H1 (cell line): ENCODE measurements around the gene ST6GALNAC3. TPM values are rescaled to one million over a fixed set of nuclear protein-coding genes. Genes with fewer than 3 reads are reported as not detected.

Experiments
- CTCF ChIA-PET: fragments of 300-600 bp; sonication (Branson Sonifier 250); formaldehyde crosslinking; loops from one replicate; lab custom pipeline; 2021; ENCODE audit not compliant: partially characterized antibody; lab: Charles Lee
- POLR2A ChIA-PET: fragments of 300-600 bp; sonication (Branson Sonifier 250); formaldehyde crosslinking; loops from one replicate; lab custom pipeline; 2021; ENCODE audit warnings: inconsistent platforms; ENCODE audit not compliant: partially characterized antibody; lab: Charles Lee
- DNase-seq, 2 experiments: peaks; one replicate each; pipeline versions ENCODE4 v3.0.0 to v3.0.0-alpha.2; 2010 to 2022; ENCODE audit warnings: low spot score in 2 of 2, low read depth in 1 of 2, mixed read lengths in 1 of 2
- FAIRE-seq: peaks from 2 replicates; lab custom pipeline; 2011; peaks lifted over from hg19 to GRCh38; lab: Jason Lieb, UNC
- H2AFZ ChIP-seq: 2 replicates; pipeline ENCODE4 v1.8.1; 2012; ENCODE audit warnings: low read length, inconsistent platforms
- H2AK5ac ChIP-seq: 2 replicates; pipeline ENCODE4 v1.6.1; 2013; ENCODE audit warnings: low read depth, low read length
- H2BK120ac ChIP-seq: replicated peaks from 2 replicates; pipeline ENCODE3; 2013; ENCODE audit warnings: low read depth, low read length, inconsistent platforms
- H2BK12ac ChIP-seq: 2 replicates; pipeline ENCODE4 v1.6.1; 2013; ENCODE audit warnings: low read depth, low read length
- H2BK15ac ChIP-seq: 2 replicates; pipeline ENCODE4 v1.6.1; 2013; ENCODE audit warnings: low read length
- H2BK20ac ChIP-seq: 2 replicates; pipeline ENCODE4 v1.6.1; 2013; ENCODE audit warnings: low read length
- H2BK5ac ChIP-seq: 2 replicates; pipeline ENCODE4 v1.6.1; 2013; ENCODE audit warnings: low read depth, low read length
- H3K14ac ChIP-seq: 2 replicates; pipeline ENCODE4 v1.6.1; 2013; ENCODE audit warnings: inconsistent platforms; ENCODE audit not compliant: insufficient read length
- H3K18ac ChIP-seq: 2 replicates; pipeline ENCODE4 v1.6.1; 2013; ENCODE audit warnings: low read length; ENCODE audit errors: extremely low read depth
- H3K23ac ChIP-seq: 2 replicates; pipeline ENCODE4 v1.6.1; 2013; ENCODE audit warnings: inconsistent platforms; ENCODE audit not compliant: insufficient read length
- H3K23me2 ChIP-seq: 2 replicates; pipeline ENCODE4 v1.6.1; 2013; ENCODE audit warnings: low read depth, low read length
- H3K27ac ChIP-seq: 2 replicates; pipeline ENCODE4 v1.6.1; 2011; ENCODE audit warnings: low read depth, low read length, inconsistent platforms
- H3K27me3 ChIP-seq, 4 experiments: replicated peaks in 1 of 4; 1 replicate in 1 of 4; 2 replicates in 3 of 4; pipeline versions ENCODE4 v1.6.1 to v1.8.1; 2011 to 2013; ENCODE audit warnings: low read length in 3 of 4, mild to moderate bottlenecking in 3 of 4, inconsistent platforms in 2 of 4, mixed read lengths in 2 of 4, moderate library complexity in 1 of 4; ENCODE audit not compliant: control insufficient read depth in 3 of 4, insufficient read depth in 3 of 4; ENCODE audit errors: extremely low read depth in 1 of 4
- H3K36me3 ChIP-seq, 4 experiments: 2 replicates each; pipeline versions ENCODE4 v1.6.1 to v1.8.1; 2011 to 2013; ENCODE audit warnings: mild to moderate bottlenecking in 4 of 4, low read length in 3 of 4, moderate library complexity in 2 of 4, control low read depth in 1 of 4, inconsistent platforms in 1 of 4; ENCODE audit not compliant: insufficient read depth in 4 of 4, control insufficient read depth in 2 of 4
- H3K4ac ChIP-seq: replicated peaks from 2 replicates; pipeline ENCODE3; 2013; ENCODE audit warnings: low read length, low read depth, mixed read lengths, inconsistent platforms; ENCODE audit not compliant: insufficient read length
- H3K4me1 ChIP-seq, 4 experiments: replicated peaks in 1 of 4; 1 replicate in 1 of 4; 2 replicates in 3 of 4; pipeline versions ENCODE4 v1.6.1 to v1.8.1; 2011 to 2013; ENCODE audit warnings: low read length in 3 of 4, inconsistent platforms in 2 of 4, mixed read lengths in 1 of 4; ENCODE audit not compliant: insufficient read depth in 4 of 4, control insufficient read depth in 3 of 4
- H3K4me2 ChIP-seq, 2 experiments: 2 replicates each; pipeline versions ENCODE4 v1.6.1 to v1.8.1; 2011 to 2013; ENCODE audit warnings: low read depth in 2 of 2, low read length in 2 of 2, control low read depth in 1 of 2, inconsistent platforms in 1 of 2, mild to moderate bottlenecking in 1 of 2; ENCODE audit not compliant: insufficient read depth in 1 of 2
- H3K4me3 ChIP-seq, 4 experiments: fragments of 200-600, 300-600 bp in 1 of 4; sonication (generic), shearing (Covaris generic), sonication (Bioruptor Twin) in 1 of 4; 2 replicates each; pipeline versions ENCODE4 v1.5.1 to v1.8.1; 2011 to 2016; ENCODE audit warnings: low read length in 4 of 4, low read depth in 3 of 4, control low read depth in 2 of 4, inconsistent platforms in 2 of 4, mild to moderate bottlenecking in 2 of 4, mixed read lengths in 1 of 4, moderate library complexity in 1 of 4; ENCODE audit not compliant: insufficient read depth in 2 of 4; ENCODE audit errors: extremely low read depth in 1 of 4
- H3K56ac ChIP-seq: replicated peaks from 2 replicates; pipeline ENCODE3; 2013; ENCODE audit warnings: low read depth, mild to moderate bottlenecking, mixed read lengths, low read length, inconsistent platforms; ENCODE audit not compliant: insufficient read length
- H3K79me1 ChIP-seq: 2 replicates; pipeline ENCODE4 v1.6.1; 2013; ENCODE audit warnings: low read depth, low read length, control low read depth
- H3K79me2 ChIP-seq, 2 experiments: 2 replicates each; pipeline versions ENCODE4 v1.6.1 to v1.8.1; 2012 to 2013; ENCODE audit warnings: low read length in 2 of 2, mild to moderate bottlenecking in 2 of 2, inconsistent platforms in 1 of 2; ENCODE audit not compliant: insufficient read depth in 2 of 2, control insufficient read depth in 1 of 2
- H3K9ac ChIP-seq, 4 experiments: replicated peaks in 1 of 4; 1 replicate in 1 of 4; 2 replicates in 3 of 4; pipeline versions ENCODE4 v1.6.1 to v1.8.1; 2011 to 2013; ENCODE audit warnings: low read depth in 3 of 4, low read length in 3 of 4, control low read depth in 2 of 4, mild to moderate bottlenecking in 2 of 4, moderate library complexity in 2 of 4, inconsistent platforms in 1 of 4; ENCODE audit errors: extremely low read depth in 1 of 4
- H3K9me3 ChIP-seq, 2 experiments: 2 replicates each; pipeline versions ENCODE4 v1.6.1 to v1.8.1; 2012 to 2013; ENCODE audit warnings: mild to moderate bottlenecking in 2 of 2, moderate library complexity in 2 of 2, control low read depth in 1 of 2, inconsistent platforms in 1 of 2, low read depth in 1 of 2, low read length in 1 of 2, mixed read lengths in 1 of 2; ENCODE audit not compliant: insufficient read depth in 2 of 2
- H4K20me1 ChIP-seq, 2 experiments: replicated peaks in 1 of 2; 2 replicates each; pipeline versions ENCODE3 to v1.8.1; 2011 to 2013; ENCODE audit warnings: inconsistent platforms in 2 of 2, low read length in 2 of 2, mild to moderate bottlenecking in 1 of 2; ENCODE audit not compliant: insufficient read depth in 2 of 2, control insufficient read depth in 1 of 2
- H4K5ac ChIP-seq: 2 replicates; pipeline ENCODE4 v1.6.1; 2013; ENCODE audit warnings: low read length, low read depth, mixed read lengths, inconsistent platforms; ENCODE audit not compliant: insufficient read length
- H4K8ac ChIP-seq: 2 replicates; pipeline ENCODE4 v1.8.0; 2013; ENCODE audit warnings: mild to moderate bottlenecking, moderate library complexity, low read length, inconsistent platforms; ENCODE audit not compliant: insufficient read depth; ENCODE audit errors: extremely low read depth
- H4K91ac ChIP-seq: replicated peaks from 2 replicates; pipeline ENCODE3; 2013; ENCODE audit warnings: low read length, mixed read lengths, inconsistent platforms; ENCODE audit not compliant: insufficient read length
- ATF2 ChIP-seq: IDR thresholded peaks from 2 replicates; pipeline ENCODE4 v1.6.1; 2012; ENCODE audit warnings: low read length, inconsistent platforms
- CBX5 ChIP-seq: fragments of 300-800, 300-1000 bp; sonication (generic); IDR thresholded peaks from 2 replicates; pipeline ENCODE4 v1.7.1; 2016; ENCODE audit warnings: antibody characterized with exemption, low read length, low read depth
- CEBPB ChIP-seq: IDR thresholded peaks from 2 replicates; pipeline ENCODE4 v1.6.1; 2012; ENCODE audit warnings: low read depth, low read length
- CTBP2 ChIP-seq: IDR thresholded peaks from 2 replicates; pipeline ENCODE4 v1.7.0; 2011; ENCODE audit warnings: borderline replicate concordance, mild to moderate bottlenecking, moderate library complexity, mixed read lengths, low read length; ENCODE audit not compliant: insufficient read depth, insufficient read length
- EZH2 ChIP-seq: fragments of 200-600 bp; sonication (generic); IDR thresholded peaks from 2 replicates; pipeline ENCODE4 v1.7.1; 2012; ENCODE audit warnings: low read depth, mild to moderate bottlenecking, moderate library complexity, low read length, inconsistent platforms; ENCODE audit not compliant: severe bottlenecking
- HDAC6 ChIP-seq: IDR thresholded peaks from one replicate; pipeline ENCODE4 v1.7.1; 2012; ENCODE audit warnings: low read depth, mild to moderate bottlenecking, inconsistent platforms, low read length, moderate library complexity
- JUND ChIP-seq: IDR thresholded peaks from 2 replicates; pipeline ENCODE4 v1.6.1; 2011; ENCODE audit warnings: mild to moderate bottlenecking, improper control_type of control experiment, low read length
- NRF1 ChIP-seq: IDR thresholded peaks from 2 replicates; pipeline ENCODE4 v1.6.1; 2011; ENCODE audit warnings: mild to moderate bottlenecking, low read depth, low read length, improper control_type of control experiment
- POU5F1 ChIP-seq: IDR thresholded peaks from 2 replicates; pipeline ENCODE4 v1.6.1; 2011; ENCODE audit warnings: low read depth, mild to moderate bottlenecking, low read length, moderate library complexity
- RXRA ChIP-seq: IDR thresholded peaks from 2 replicates; pipeline ENCODE4 v1.6.1; 2011; ENCODE audit warnings: low read depth, mild to moderate bottlenecking, low read length, moderate library complexity; ENCODE audit not compliant: insufficient read depth
- SIX5 ChIP-seq: IDR thresholded peaks from 2 replicates; pipeline ENCODE4 v1.6.1; 2011; ENCODE audit warnings: mild to moderate bottlenecking, low read depth, low read length
- SP2 ChIP-seq: IDR thresholded peaks from 2 replicates; pipeline ENCODE4 v1.6.1; 2012; ENCODE audit warnings: mild to moderate bottlenecking, low read length, inconsistent platforms
- TBP ChIP-seq: IDR thresholded peaks from 2 replicates; pipeline ENCODE4 v1.6.1; 2011; ENCODE audit warnings: low read depth, low read length, improper control_type of control experiment
- TEAD4 ChIP-seq: IDR thresholded peaks from 2 replicates; pipeline ENCODE4 v1.6.1; 2012; ENCODE audit warnings: low read depth, low read length, inconsistent platforms, mixed read lengths
- WGBS, 2 experiments: shearing (Covaris generic) in 1 of 2; methylation state at CpG; one replicate each; pipeline versions ENCODE4 v1.1.6 to v1.1.7; 2013 to 2015; ENCODE audit warnings: low lambda C conversion rate in 2 of 2, mixed read lengths in 2 of 2, inconsistent platforms in 1 of 2, low coverage in 1 of 2, missing lambda C conversion rate in 1 of 2; ENCODE audit not compliant: insufficient replicate concordance in 2 of 2, insufficient coverage in 1 of 2, insufficient read length in 1 of 2; ENCODE audit errors: extremely low coverage in 1 of 2, missing lambda C conversion rate in 1 of 2; 5-methylcytosine and 5-hydroxymethylcytosine counted together
- polyA plus RNA-seq, 7 experiments: library from polyadenylated mRNA; depleted of rRNA in 3 of 7; stranded (reverse) in 5 of 7; unstranded in 2 of 7; fragments of >200 nt in 5 of 7; fragments of 200-250 nt in 2 of 7; gene quantifications; 1 replicate in 5 of 7; 2 replicates in 1 of 7; 4 replicates in 1 of 7; pipeline versions ENCODE4 v1.2.1 to v1.2.3, GENCODE V29; 2011 to 2013; ENCODE audit warnings: missing spikeins in 2 of 7, mixed read lengths in 2 of 7
- total RNA-seq: library from RNA; stranded (reverse); fragmentation: NEBNext Ultra II Directional; extraction: Animal tissue kit (Norgen Biotek cat#: 25700); gene quantifications from 2 replicates; pipeline ENCODE4 v1.2.1, GENCODE V29; 2021

ST6GALNAC3 gene
- total and polyA plus RNA-seq, 2 of the 8 experiments (the other 6 are each of a cell fraction or from before 2014, with no cell fraction given): 4.9 to 19.0 TPM

- FAIRE-seq: no peak
- TF ChIP-seq EZH2 (no peak), TBP (no peak), RXRA (no peak), NRF1 (no peak), CBX5 (no peak), JUND (no peak), POU5F1 (no peak), CEBPB (no peak), SP2 (no peak), CTBP2 (no peak), HDAC6 (no peak), TEAD4 (no peak), ATF2 (no peak), SIX5 (no peak)
Observed at GRCh38 chr1:76289692-76290091, 215.1 kb downstream of the ST6GALNAC3 start.

More at GRCh38 chr1:76289692-76290091, 215.1 kb downstream of the ST6GALNAC3 start:
- no peaks in the 10 kb centered on the region for H3K27me3 ChIP-seq
- ChIA-PET POLR2A (no interaction called here), CTCF (interaction anchor here (0.6 to 1.4 kb wide), 2 partner anchors 29 to 840 kb away, joined by 3 read pairs; no protein-coding TSS in a partner anchor)
- H4K5ac ChIP-seq: no peak overlapping the region
- H3K27ac ChIP-seq: no peak overlapping the region
- no peak overlapping the region for H2BK15ac ChIP-seq
- no peaks in the 10 kb centered on the region for H3K79me2 ChIP-seq
- H3K4ac ChIP-seq: no peak overlapping the region
- H2BK12ac ChIP-seq: no peak overlapping the region
- no peaks in the 10 kb centered on the region for H3K9me3 ChIP-seq
- H3K18ac ChIP-seq: no peak overlapping the region
- H3K4me3 ChIP-seq: no peak overlapping the region
- no peak for DNase-seq
- H3K4me2 ChIP-seq: no peak overlapping the region
- H3K14ac ChIP-seq: no peak overlapping the region
- peaks cover 0 to 8% (median 2%) of the 10 kb centered on the region in 4 experiments; a peak in 4 of 7 replicates for H3K4me1 ChIP-seq
- no peaks in the 10 kb centered on the region for H3K23me2 ChIP-seq
- H3K9ac ChIP-seq: no peak overlapping the region
- no peak overlapping the region for H4K8ac ChIP-seq
- WGBS, 2 experiments: 98% methylated on average over 2 of the region's 2 CpGs; no CpG with 5 or more reads in 1 of the 2 experiments
- H2BK5ac ChIP-seq: no peak overlapping the region
- no peak overlapping the region for H3K23ac ChIP-seq
- no peak overlapping the region for H4K91ac ChIP-seq
- H2AK5ac ChIP-seq: no peak overlapping the region
- H3K36me3 ChIP-seq: no peaks in the 10 kb centered on the region
- no peaks in the 10 kb centered on the region for H3K79me1 ChIP-seq
- H2BK120ac ChIP-seq: no peak overlapping the region
- H4K20me1 ChIP-seq: no peaks in the 10 kb centered on the region
- H2BK20ac ChIP-seq: no peak overlapping the region
- H2AFZ ChIP-seq: no peak overlapping the region
- H3K56ac ChIP-seq: no peak overlapping the region
